OCI-M1 (cell line): Measurements from ENCODE around the gene SHANK3.
"Not testable (repeated sequence)": the region's sequence is repeated elsewhere in the genome, so short reads cannot be mapped to it uniquely, and the experiment has no call there.

Source experiments
- DNase-seq: peaks from one replicate; lab custom pipeline; 2025; lab: John Stamatoyannopoulos, UW

Gene SHANK3

DNA sequence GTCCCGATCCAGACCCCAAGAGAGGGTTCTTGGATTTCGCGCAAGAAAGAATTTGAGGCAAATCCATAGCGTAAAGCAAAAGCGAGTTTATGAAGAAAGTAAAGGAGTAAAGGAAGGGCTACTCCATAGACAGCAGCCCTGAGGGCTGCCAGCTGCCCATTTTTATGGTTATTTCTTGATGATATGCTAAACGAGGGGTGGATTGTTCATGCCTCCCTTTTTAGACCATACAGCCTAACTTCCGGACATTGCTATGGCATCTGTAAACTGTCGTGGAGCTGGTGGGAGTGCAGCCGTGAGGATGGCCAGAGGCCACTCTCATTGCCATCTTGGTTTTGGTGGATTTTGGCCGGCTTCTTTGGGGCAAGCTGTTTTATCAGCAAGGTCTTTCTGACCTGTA, 19.4 kb upstream of the SHANK3 start:
- DNase-seq: no peak

DNA sequence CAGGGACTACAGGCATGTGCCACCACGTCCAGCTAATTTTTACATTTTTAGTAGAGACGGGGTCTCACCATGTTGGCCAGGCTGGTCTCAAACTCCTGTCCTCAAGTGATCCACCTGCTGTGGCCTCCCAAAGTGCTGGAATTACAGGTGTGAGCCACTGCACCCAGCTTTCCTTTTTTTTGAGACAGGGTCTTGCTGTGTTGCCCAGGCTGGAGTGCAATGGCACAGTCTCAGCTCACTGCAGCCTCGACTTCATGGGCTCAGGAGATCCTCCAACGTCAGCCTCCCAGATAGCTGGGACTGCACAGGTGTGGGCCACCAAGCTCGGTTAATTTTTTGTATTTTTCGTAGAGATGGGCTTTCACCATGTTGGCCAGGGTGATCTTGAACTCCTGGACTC, 18.0 kb upstream of the SHANK3 start:
- not testable (repeated sequence) for DNase-seq

DNA sequence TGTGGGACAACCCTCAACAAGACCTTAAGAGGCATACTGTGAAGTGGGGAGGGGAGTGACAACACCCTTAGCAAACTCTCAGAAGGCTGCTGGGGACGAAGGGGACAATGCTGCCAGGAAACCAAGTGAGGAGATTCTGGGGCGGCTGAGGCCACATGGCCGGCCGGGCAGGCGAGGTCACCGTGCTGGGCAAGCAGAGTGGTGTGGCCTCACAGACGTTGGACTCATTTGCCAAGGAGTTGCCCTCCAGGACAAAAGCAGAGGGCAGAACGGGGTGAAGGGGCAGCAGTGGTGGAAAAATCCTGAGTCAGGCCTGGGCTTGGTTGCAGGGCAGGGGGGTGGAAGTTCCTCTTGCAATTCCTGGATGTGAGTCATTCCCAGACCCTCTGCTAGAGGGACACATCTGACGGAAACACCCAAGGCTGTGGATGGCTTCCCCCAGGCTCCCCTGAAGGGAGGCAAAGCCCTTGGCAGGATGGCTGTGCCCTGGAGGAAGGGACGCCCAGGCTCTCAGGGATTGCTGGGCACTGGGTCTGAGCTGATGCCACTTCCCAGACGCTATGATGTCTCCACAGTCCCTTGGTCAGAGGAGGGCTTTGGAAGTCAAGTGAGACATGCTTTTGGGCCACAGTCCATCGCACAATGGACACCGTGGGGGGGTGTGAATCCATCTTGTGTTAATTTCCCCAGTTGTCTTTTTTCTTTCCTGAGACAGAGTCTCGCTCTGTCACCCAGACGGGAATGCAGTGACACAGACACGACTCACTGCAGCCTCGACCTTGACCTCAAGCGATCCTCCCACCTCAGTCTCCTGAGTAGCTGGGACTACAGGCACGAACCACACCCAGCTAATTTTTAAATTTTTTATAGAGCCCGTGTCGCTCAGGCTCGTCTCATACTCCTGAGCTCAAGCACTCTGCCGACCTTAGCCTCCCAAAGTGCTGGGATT, 16.2 kb upstream of the SHANK3 start:
- DNase-seq: no peak

DNA sequence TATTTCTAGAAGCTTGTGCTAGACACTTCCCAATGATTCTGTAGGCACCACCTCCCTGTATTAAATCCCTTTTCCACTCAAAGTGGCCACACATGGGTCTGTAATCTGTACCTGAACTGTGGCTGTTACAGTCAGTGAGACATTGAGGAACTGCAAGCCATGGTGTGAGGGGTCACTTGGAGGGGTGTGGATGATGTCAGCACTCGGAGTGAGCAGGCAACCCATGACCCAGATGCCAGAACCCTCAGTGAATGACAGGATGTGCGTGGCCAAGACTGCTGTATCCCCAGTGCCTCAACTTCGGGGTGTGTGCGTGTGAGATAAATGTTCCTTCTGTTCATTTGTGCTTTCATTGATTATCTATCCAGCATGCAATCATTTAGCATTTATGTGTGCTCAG, 14.7 kb upstream of the SHANK3 start:
- DNase-seq: no peak

DNA sequence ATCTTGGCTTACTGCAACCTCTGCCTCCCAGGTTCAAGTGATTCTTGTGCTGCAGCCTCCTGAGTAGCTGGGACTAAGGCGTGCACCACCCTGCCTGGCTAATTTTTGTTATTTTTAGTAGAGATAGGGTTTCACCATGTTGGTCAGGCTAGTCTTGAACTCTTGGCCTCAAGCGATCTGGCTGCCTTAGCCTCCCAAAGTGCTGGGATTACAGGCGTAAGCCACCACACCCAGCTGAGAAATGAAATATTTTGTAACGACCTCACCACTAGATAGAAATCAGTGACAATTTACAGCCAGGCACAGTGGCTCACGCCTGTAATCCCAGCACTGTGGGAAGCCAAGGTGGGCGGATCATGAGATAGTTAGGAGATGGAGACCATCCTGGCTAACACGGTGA, 12.9 kb upstream of the SHANK3 start:
- not testable (repeated sequence) for DNase-seq

DNA sequence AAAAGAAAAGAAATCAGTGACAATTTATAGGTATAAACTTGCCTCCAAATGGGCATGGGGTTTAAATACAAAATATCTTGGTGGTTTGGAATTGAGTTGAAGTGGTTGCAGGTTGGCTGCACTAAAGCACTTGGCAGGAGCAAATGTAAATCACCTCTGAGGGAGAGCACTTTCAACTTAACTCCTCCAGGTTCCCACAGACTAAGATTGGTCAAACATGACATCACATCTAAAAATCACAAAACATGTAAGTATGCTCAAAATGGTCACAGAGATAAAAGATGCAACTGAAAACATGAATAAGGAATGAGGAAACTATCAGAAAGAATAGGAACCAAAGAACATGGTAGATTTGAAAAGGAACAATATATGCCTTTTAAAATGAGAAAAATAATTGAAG, 12.3 kb upstream of the SHANK3 start:
- DNase-seq: no peak

DNA sequence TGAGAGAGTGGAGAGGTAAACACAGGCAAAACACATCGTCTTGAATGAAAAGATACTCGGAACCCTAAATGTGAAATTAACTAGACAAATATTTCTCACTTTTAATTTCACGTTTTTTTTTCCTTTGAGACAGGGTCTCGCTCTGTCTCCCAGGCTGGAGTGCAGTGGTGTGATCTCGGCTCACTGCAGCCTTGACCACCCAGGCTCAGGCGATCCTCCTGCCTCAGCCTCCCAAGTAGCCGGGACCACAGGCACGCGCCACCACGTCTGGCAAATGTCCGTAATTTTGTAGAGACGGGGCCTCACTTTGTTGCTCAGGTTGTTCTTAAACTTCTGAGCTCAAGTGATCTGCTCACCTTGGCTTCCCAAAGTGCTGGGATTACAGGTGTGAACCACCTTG, 7.4 kb upstream of the SHANK3 start:
- no peak for DNase-seq

DNA sequence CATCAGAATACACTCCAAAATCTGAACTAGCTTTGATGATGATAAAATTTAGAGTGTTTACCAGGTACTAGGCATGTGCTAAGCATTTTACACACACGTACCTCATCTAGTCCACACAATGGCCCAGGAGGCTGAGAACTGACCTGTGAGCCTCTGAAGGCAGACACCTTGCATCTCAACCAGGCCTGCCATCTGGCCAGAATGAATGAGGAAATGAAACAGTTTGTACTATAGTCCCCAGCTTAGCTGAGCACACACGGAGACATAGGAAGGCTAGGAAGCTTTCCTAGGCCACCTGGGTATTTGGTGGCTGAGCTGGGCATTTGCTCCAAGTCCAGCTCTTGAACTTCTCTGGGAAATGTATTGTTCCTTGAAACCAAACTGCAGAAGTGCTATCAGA, 6.9 kb upstream of the SHANK3 start:
- DNase-seq: no peak

DNA sequence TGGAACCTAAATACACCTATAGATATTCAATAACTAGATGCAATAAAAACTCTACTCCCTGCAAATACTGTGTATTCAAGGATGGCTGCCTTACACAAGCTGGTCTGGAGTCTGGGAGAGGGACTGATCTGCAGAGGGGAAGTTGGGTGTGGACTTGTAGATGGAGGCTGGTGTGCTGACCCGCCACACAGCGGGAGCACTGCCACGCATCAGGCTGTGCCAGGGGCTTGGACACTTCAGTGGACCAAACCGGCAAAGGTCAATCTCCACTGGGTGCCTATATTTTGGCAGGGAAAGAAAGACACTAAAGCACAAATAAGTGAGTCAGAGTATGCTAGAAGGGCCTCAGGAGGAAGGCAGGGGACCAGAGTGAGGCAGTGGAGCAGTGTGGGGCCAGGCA, 2.1 kb upstream of the SHANK3 start:
- no peak for DNase-seq

DNA sequence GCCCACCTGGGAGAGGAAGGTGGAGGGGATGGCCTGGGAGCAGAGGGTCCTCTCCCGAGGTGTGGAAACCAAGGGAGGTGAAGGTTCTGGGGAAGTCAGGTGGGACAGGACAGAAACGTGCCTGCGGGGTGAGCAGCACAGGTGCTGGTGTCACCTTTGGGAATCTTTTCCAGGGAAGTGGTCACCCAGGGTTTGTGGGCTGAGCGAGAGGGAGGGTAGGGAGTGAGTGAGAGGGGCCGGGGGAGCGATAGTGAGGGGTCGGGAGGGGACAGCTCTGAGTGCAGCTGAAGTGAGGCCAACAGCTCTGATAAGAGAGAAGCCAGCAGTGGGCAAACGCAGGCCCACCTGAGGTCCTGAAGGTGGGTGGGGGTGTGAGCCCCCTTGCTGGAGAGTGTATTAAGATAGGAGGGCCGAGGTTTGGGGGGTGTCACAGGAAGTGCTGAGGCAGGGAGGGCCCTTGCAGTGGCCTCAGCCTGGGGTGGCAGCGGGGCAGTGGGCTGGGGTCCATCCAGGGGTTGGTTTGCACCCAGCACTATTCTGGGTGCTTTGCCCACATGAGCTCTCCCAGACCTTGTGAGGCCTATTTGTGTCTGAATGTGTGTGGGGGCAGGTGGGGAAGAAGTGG, 1.6 kb upstream of the SHANK3 start:
- DNase-seq: no peak

DNA sequence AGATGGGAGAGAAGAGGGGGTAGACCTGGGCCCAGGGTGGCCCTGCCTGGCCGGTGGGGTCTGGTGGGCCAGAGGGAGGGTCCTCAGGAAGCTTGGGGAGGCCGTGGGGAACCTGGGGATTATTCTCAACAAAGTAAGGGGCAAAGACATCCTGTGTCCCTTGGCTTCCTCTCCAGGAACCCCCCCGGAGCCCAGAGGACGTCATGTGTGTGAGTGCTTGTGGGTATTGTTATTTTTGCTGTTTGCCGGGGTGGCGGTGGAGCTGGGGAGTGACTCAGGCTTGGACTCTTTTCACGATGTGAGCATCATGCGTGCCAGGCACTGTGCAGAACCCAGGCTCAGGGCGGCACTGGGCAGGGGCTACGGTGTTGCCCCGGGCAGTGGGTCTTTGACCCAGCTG, 982 bp upstream of the SHANK3 start:
- DNase-seq: no peak

DNA sequence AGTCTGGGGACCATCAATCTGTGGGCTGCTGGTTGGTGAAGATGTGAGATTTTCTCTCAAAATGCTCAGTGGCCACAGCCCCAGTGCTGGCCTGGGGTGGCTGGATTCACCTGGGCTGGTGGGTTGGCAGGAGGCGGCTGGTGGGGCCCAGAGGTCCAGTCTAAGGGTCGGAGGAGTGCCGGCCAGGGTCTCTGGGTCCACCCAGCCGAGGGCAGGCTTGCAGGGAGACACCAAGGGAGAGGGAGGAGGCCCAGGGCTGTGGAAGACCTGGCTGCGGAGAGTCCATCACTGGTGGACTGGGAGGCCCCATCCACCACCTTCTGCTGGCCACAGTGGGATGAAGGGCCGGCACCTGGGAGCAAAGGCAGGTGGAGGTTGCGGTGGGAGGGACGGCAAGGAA, 582 bp upstream of the SHANK3 start:
- no peak for DNase-seq

DNA sequence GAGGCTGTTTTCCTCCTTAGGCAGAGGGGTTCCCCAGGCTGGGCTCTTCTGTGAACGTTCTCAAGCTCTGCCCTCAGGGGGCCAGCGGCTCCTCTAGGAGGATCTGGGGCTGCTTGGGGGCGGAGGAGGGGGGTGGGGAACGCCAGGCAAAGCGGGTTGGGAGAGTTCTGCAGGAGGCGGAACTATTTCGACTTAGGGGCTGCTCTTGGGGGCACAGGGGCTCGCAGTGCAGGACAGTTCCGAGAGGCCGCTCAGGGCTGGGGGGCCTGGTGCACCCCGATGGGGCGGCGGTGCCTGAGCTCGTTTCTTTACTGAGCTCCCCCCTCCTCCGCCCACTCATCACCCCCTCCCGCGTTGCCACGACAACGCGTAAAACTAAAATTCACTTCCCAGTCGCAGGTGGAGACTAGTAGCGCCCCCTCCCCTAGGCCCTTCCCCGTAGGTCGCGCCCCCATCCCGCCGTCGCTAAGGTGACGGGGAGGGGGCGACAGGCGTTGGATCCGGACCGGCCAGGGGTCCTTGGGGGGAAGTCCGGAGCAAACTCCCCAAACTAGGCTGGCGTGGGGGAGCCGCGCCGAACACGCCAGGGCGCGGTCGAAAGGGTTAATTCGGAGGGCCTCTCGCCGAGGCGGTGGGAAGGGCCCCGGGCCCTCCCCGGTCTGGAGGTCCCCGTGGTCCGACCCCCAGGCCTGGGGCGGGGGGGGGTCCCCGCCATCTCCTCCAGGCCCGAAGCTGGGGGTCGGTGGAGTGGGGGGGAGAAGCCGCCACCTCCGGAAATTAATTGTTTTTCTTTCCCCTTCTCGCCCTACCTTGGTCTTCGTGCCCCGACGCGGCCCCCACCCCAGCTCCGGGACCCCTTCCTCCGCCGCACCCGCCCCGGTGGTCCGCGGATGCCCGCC, 857 bp downstream of the SHANK3 start:
- DNase-seq: no peak

DNA sequence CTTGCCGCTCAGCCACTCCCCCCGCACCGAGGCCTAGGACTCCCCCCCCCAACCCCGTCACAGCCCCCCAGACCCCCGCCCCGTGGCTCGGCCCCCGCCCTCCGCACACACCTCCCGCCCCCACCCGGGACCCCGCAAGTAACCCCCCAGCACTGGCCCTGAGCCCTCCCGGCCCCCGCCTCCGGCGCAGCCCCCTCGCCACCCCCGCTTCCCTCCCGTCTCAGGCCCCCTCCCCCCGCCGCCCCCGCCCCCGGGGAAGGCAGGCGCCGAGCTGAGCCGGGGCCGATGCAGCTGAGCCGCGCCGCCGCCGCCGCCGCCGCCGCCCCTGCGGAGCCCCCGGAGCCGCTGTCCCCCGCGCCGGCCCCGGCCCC, 1.5 kb downstream of the SHANK3 start:
- no peak for DNase-seq

DNA sequence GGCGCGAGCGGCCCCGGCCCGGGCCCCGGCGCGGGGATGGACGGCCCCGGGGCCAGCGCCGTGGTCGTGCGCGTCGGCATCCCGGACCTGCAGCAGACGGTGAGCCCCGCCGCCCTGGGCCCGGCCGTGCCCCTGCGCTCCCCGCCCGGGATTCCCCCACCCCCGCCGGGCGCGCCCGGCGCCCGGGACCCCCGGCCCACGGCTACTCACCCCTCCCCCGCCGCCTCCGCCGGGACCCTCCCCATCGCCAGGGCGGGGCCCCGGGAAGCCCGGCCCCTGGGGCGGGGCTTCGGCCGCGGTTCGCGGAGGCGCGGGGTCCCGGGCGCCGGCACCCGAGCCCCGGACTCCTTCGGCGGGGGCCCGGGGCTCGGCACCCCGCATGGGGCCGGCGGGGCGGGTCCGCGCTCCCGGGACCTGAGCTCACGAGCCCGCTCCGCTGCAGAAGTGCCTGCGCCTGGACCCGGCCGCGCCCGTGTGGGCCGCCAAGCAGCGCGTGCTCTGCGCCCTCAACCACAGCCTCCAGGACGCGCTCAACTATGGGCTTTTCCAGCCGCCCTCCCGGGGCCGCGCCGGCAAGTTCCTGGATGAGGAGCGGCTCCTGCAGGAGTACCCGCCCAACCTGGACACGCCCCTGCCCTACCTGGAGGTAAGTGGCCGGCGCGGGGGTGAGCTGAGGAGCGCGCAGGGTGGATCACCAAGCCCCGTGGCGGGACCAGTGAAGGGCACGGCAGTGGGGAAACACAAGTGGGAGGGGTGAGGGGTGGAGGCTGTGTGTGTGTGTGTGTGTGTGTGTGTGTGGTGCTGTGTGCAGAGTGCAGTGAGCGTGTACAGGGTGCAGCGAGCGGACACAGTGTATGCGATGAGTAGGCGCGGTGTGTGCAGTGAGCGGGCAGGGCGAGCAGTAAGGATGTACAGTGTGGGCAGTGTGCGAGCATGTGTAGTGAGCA, 2.3 kb downstream of the SHANK3 start:
- DNase-seq: no peak

DNA sequence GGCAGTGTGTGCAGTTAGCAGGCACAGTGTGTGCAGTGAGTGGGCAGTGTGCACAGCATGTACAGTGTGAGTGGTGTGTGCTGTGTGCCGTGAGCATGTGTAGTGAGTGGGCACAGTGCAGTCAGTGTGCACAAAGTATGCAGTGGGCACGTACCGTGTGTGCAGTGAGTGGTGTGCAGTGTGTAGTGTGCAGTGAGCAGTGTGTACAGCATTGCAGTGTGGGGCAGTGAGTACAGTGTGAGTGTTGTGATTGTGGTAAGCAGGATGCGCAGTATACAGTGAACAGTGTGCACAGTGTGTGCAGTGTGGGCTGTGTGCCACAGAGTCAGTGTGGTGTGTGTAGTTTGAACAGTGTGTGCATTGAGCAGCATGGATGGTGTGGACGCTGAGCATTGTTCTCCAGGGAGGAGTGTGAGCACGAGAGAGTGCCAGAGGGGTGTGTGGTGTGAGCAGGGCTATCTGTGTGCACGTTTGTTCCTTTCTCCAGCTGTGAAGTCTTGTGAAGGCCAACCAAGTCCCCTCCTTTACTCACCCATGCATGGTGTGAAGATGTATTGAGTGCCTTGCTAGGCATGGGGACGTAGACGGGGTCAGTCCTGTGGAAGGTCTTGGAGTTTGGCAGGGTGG, 3.0 kb downstream of the SHANK3 start:
- no peak for DNase-seq

DNA sequence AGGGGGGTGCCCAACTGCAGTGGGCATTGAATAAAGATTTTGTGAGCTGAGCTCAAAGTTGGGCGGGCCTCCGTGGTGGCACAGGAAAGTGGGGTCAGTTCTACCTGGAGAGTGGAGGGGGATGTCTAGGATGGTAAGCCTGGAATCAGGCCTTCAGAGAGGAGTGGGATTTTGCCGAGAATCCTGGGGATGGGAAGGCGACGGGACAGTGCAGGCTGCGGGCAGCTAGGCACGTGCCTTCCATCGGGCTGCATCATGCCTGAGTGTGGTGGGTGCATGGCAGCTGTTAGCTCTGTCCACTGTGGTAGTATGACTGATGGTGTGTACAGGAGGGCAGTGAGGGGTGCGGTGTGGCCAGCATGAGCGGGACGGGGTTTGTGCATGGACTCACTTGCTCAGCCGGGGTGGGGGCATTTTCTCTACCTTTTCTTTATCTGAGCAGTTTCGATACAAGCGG, 3.6 kb downstream of the SHANK3 start:
- no peak for DNase-seq

DNA sequence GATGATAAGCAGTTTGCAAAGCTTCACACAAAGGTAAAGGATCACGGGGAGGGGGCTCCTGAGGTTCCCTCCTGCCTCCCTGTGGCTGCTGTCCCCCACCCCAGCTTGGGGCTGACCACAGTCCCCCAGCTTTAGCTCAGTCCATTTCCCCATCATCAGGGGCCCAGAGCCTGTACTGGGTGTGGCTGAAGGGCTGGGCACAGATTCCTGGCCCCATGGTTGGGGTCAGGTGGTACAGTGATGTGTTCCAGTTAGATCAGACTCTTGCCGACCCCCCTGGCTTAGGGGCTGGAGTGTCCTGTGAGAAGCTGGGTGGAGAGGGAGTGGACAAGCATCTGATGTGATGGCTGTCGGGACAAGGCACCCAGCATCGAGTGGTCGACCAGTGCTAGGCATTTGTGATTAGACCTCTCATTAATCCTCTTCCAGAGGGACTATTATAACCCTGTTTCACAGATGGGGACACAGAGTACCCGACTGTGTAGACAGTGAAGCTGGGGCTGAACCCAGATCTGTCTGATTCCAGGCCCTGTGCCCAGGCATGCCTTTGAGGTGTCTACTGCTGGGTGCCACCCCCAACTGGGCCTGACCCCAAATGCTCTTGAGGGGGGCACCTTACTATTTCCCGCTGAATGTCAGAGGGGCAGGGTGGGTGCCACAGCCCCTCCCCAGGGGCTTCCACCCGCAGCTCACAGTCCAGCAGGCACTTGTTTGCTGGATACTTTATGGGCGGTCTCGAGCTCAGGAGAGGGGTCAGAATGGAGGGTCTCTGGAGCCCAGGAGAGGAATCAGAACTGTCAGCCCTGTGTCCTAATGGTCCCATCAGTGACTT, 4.3 kb downstream of the SHANK3 start:
- DNase-seq: no peak

DNA sequence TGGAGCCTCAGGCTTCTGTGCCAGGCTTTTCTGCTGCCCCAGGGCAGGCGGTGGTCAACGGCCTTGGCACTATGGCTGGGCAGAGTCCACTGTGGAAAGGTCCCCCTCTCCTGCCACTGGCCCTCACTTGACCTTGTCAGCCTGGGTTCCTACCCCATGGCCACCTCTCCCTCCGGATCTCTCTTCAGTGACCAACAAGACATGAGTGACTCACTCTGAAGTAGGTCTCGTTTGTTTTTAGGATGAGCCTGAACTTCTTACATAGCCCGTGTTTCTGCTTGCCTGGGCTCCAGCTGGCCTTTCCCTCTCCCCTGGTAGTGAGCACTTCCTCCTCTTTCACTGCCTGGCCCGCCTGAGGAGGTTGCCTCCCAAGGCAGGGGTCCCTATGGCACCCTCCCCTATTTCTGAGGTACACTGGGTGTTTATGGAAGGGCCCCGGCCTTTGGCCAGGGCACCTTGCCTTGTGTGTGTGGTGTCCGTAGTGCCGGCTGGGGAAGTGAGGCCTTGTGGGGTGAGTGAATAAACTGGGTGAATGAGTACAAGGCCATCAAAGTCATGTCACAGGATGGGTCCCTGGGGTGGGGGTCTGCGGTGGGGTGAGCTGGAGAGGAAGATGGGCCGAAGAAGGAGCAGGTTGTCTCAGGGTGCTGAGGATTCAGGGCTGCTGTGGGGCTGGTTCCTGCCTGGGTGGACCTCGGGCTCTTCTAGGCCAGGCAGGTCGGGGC, 5.0 kb downstream of the SHANK3 start:
- DNase-seq: no peak
